PFSK-1 (cell line): ENCODE data around the gene ARRDC2.

Experiments used
- POLR2AphosphoS5 ChIP-seq: IDR thresholded peaks from 2 replicates; pipeline ENCODE4 v1.6.1; 2012; ENCODE audit warnings: low read depth, mild to moderate bottlenecking, control low read depth, low read length, moderate library complexity
- REST ChIP-seq, 2 experiments: IDR thresholded peaks; 2 replicates each; pipeline versions ENCODE4 v1.6.1 to v1.8.0; 2011 to 2012; ENCODE audit warnings: low read depth in 2 of 2, low read length in 2 of 2, control low read depth in 1 of 2, inconsistent platforms in 1 of 2, mild to moderate bottlenecking in 1 of 2, moderate library complexity in 1 of 2; ENCODE audit not compliant: insufficient read depth in 1 of 2

GRCh38 chr19:18043676-18044075 is 35.7 kb downstream of the ARRDC2 start:
- TF ChIP-seq POLR2AphosphoS5: no peak
- no peak for TF ChIP-seq REST (IDR thresholded peaks at IDR 0.05; ENCODE audit: insufficient read depth in 1 of 2, low read depth in 2 of 2, low read length in 2 of 2)
